Measurements from ENCODE around the gene MAP1A.
"Not testable (repeated sequence)": the region's sequence is repeated elsewhere in the genome, so short reads cannot be mapped to it uniquely, and the experiment has no call there.

MAP1A gene

GRCh38 chr15:43574607-43575006, 57.2 kb downstream of the MAP1A start:
- not testable (repeated sequence) for H3K27ac ChIP-seq, H3K4me3 ChIP-seq
